HepG2 (cell line): Measurements from ENCODE around the gene CCDC178. TPM values are rescaled to one million over a fixed set of nuclear protein-coding genes. Genes with fewer than 3 reads are reported as not detected.
A peak's percentile ranks its signal among the peaks of the same experiment; 100 is the strongest.

ENCODE experiments used
- BRD4 ChIP-seq: sonication (generic); formaldehyde crosslinking; IDR thresholded peaks from 2 replicates; pipeline ENCODE4 v1.4.0; 2020; ENCODE audit warnings: missing genetic modification reagents
- MATR3 ChIP-seq: sonication (generic); formaldehyde crosslinking; IDR thresholded peaks from 2 replicates; pipeline ENCODE4 v1.4.0; 2020; ENCODE audit warnings: missing genetic modification reagents
- MTA1 ChIP-seq: sonication (generic); formaldehyde crosslinking; IDR thresholded peaks from 2 replicates; pipeline ENCODE4 v1.4.0; 2020; ENCODE audit warnings: missing genetic modification reagents, mild to moderate bottlenecking, borderline replicate concordance
- NCOA5 ChIP-seq: sonication (generic); formaldehyde crosslinking; IDR thresholded peaks from 2 replicates; pipeline ENCODE4 v1.4.0; 2020; ENCODE audit warnings: missing genetic modification reagents
- NFE2L1 ChIP-seq: sonication (generic); formaldehyde crosslinking; IDR thresholded peaks from 2 replicates; pipeline ENCODE4 v1.4.0; 2020; ENCODE audit warnings: missing genetic modification reagents, mild to moderate bottlenecking, borderline replicate concordance
- NR3C1 ChIP-seq: sonication (generic); formaldehyde crosslinking; IDR thresholded peaks from 2 replicates; pipeline ENCODE4 v1.4.0; 2020; ENCODE audit warnings: missing genetic modification reagents
- POLR2G ChIP-seq: fragments of 200-400 bp; formaldehyde crosslinking; IDR thresholded peaks from 2 replicates; pipeline ENCODE4 v1.6.1; 2018; ENCODE audit warnings: mild to moderate bottlenecking, low read depth, low read length, moderate library complexity
- RFX3 ChIP-seq: IDR thresholded peaks from 2 replicates; pipeline ENCODE4 v1.6.1; 2016; ENCODE audit warnings: missing biosample characterization, missing genetic modification reagents
- SATB2 ChIP-seq: sonication (generic); formaldehyde crosslinking; IDR thresholded peaks from 2 replicates; pipeline ENCODE4 v1.5.0; 2020; ENCODE audit warnings: missing genetic modification reagents
- TAF15 ChIP-seq: fragments of 200-400 bp; formaldehyde crosslinking; IDR thresholded peaks from one replicate; pipeline ENCODE4 v1.6.1; 2018; ENCODE audit warnings: mild to moderate bottlenecking, low read depth, low read length; ENCODE audit not compliant: poor library complexity, severe bottlenecking
- TBX2 ChIP-seq: sonication (generic); formaldehyde crosslinking; IDR thresholded peaks from 2 replicates; pipeline ENCODE4 v1.5.0; 2020; ENCODE audit warnings: missing genetic modification reagents, mild to moderate bottlenecking, borderline replicate concordance
- ZMYM2 ChIP-seq: sonication (generic); formaldehyde crosslinking; IDR thresholded peaks from 2 replicates; pipeline ENCODE4 v1.8.0; 2022; ENCODE audit warnings: mild to moderate bottlenecking, missing genetic modification reagents
- ZNF441 ChIP-seq: sonication (generic); formaldehyde crosslinking; IDR thresholded peaks from 2 replicates; pipeline ENCODE4 v1.7.0; 2021; ENCODE audit warnings: missing genetic modification reagents, borderline replicate concordance
- polyA plus RNA-seq, 8 experiments: library from polyadenylated mRNA; depleted of rRNA in 3 of 8; stranded (reverse) in 7 of 8; unstranded in 1 of 8; fragments of >200 nt; fragmentation: Illumina TruSeq in 4 of 8; extraction: Trizol in 4 of 8; gene quantifications; 2 replicates each; pipeline versions ENCODE4 v1.2.1 to v1.2.3, GENCODE V29; 2011 to 2016; ENCODE audit warnings: low read depth in 4 of 8, missing spikeins in 1 of 8, mixed read lengths in 1 of 8; ENCODE audit not compliant: insufficient read depth in 1 of 8
- total RNA-seq, 5 experiments: library from RNA; depleted of rRNA; stranded (reverse); fragments of >200 nt; fragmentation: Illumina TruSeq; extraction: Trizol; gene quantifications; 2 replicates each; pipeline ENCODE4 v1.2.3, GENCODE V29; 2016; ENCODE audit warnings: low read depth in 1 of 5
- TF ChIP-seq, protein P1 (sequence below): sonication (generic); formaldehyde crosslinking; IDR thresholded peaks from 2 replicates; pipeline ENCODE4 v1.5.1; 2020; ENCODE audit warnings: mild to moderate bottlenecking, missing genetic modification reagents, moderate library complexity
- TF ChIP-seq, protein P2 (sequence below): IDR thresholded peaks from 2 replicates; pipeline ENCODE4 v1.6.1; 2016; ENCODE audit warnings: low read depth
- TF ChIP-seq, protein P3 (sequence below): sonication (generic); formaldehyde crosslinking; IDR thresholded peaks from 2 replicates; pipeline ENCODE4 v1.4.0; 2020; ENCODE audit warnings: missing genetic modification reagents, borderline replicate concordance
- TF ChIP-seq, protein P4 (sequence below): sonication (generic); formaldehyde crosslinking; IDR thresholded peaks from 2 replicates; pipeline ENCODE4 v1.4.0; 2020; ENCODE audit warnings: missing genetic modification reagents

The CCDC178 gene
- total and polyA plus RNA-seq, 2 of the 13 experiments (the other 11 are each of a cell fraction or from before 2014, with no cell fraction given), result not detected

DNA sequence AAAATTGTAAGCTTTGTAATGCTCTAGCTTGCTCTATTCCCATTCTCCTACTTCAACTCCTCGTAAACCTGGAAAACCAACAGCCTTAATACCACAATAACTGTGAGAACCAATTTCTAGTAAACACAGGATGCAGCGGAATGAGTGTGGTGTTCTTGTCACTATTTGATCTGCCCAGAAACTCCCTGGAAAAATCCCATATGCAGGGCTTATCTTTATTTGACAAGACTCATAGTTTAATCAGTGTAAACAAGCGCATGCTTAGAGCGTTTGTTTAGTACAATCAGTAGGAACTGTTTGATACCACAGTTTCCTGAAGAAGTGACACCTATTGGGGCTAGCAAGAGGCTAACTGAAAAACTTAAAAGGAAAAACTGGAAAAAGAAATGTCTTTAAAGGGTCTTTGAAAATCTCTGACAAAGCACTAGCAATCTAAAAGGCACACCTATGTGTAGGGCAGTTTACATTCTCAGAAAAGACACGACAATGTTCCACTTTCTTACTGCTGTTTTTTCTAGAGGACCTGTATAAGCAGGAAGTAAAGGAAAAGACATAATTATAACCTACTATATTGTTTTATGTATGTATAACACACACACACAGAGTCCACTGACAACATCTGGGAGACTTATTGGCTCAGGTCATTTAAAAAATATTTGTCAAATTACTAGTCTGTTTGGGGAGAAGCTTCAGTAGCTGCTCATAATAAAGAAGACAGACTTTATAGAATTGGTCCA lies 426.3 kb downstream of the CCDC178 start (continued):
- no peak for TF ChIP-seq RFX3 (CRISPR knock-in tag)
- TF ChIP-seq BRD4 (CRISPR knock-in tag), result no peak
- no peak for TF ChIP-seq NFE2L1
- TF ChIP-seq ZMYM2 (CRISPR knock-in tag), result no peak
- TF ChIP-seq, protein P1, sequence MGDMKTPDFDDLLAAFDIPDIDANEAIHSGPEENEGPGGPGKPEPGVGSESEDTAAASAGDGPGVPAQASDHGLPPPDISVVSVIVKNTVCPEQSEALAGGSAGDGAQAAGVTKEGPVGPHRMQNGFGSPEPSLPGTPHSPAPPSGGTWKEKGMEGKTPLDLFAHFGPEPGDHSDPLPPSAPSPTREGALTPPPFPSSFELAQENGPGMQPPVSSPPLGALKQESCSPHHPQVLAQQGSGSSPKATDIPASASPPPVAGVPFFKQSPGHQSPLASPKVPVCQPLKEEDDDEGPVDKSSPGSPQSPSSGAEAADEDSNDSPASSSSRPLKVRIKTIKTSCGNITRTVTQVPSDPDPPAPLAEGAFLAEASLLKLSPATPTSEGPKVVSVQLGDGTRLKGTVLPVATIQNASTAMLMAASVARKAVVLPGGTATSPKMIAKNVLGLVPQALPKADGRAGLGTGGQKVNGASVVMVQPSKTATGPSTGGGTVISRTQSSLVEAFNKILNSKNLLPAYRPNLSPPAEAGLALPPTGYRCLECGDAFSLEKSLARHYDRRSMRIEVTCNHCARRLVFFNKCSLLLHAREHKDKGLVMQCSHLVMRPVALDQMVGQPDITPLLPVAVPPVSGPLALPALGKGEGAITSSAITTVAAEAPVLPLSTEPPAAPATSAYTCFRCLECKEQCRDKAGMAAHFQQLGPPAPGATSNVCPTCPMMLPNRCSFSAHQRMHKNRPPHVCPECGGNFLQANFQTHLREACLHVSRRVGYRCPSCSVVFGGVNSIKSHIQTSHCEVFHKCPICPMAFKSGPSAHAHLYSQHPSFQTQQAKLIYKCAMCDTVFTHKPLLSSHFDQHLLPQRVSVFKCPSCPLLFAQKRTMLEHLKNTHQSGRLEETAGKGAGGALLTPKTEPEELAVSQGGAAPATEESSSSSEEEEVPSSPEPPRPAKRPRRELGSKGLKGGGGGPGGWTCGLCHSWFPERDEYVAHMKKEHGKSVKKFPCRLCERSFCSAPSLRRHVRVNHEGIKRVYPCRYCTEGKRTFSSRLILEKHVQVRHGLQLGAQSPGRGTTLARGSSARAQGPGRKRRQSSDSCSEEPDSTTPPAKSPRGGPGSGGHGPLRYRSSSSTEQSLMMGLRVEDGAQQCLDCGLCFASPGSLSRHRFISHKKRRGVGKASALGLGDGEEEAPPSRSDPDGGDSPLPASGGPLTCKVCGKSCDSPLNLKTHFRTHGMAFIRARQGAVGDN (CRISPR knock-in tag), result no peak
- TF ChIP-seq POLR2G, result no peak
- TF ChIP-seq ZNF441 (CRISPR knock-in tag), result no peak
- TF ChIP-seq, protein P2, sequence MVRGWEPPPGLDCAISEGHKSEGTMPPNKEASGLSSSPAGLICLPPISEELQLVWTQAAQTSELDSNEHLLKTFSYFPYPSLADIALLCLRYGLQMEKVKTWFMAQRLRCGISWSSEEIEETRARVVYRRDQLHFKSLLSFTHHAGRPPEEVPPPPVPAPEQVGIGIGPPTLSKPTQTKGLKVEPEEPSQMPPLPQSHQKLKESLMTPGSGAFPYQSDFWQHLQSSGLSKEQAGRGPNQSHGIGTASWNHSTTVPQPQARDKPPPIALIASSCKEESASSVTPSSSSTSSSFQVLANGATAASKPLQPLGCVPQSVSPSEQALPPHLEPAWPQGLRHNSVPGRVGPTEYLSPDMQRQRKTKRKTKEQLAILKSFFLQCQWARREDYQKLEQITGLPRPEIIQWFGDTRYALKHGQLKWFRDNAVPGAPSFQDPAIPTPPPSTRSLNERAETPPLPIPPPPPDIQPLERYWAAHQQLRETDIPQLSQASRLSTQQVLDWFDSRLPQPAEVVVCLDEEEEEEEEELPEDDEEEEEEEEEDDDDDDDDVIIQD (CRISPR knock-in tag), result no peak
- TF ChIP-seq MTA1, result no peak
- no peak for TF ChIP-seq NCOA5 (CRISPR knock-in tag)
- TF ChIP-seq, protein P3, sequence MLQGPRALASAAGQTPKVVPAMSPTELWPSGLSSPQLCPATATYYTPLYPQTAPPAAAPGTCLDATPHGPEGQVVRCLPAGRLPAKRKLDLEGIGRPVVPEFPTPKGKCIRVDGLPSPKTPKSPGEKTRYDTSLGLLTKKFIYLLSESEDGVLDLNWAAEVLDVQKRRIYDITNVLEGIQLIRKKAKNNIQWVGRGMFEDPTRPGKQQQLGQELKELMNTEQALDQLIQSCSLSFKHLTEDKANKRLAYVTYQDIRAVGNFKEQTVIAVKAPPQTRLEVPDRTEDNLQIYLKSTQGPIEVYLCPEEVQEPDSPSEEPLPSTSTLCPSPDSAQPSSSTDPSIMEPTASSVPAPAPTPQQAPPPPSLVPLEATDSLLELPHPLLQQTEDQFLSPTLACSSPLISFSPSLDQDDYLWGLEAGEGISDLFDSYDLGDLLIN, result no peak
- 0 out of 2 replicates have a peak, but pooled peaks have one; percentile 38 for TF ChIP-seq TBX2 (CRISPR knock-in tag)
- no peak for TF ChIP-seq TAF15
- no peak for TF ChIP-seq SATB2 (CRISPR knock-in tag)
- TF ChIP-seq, protein P4, sequence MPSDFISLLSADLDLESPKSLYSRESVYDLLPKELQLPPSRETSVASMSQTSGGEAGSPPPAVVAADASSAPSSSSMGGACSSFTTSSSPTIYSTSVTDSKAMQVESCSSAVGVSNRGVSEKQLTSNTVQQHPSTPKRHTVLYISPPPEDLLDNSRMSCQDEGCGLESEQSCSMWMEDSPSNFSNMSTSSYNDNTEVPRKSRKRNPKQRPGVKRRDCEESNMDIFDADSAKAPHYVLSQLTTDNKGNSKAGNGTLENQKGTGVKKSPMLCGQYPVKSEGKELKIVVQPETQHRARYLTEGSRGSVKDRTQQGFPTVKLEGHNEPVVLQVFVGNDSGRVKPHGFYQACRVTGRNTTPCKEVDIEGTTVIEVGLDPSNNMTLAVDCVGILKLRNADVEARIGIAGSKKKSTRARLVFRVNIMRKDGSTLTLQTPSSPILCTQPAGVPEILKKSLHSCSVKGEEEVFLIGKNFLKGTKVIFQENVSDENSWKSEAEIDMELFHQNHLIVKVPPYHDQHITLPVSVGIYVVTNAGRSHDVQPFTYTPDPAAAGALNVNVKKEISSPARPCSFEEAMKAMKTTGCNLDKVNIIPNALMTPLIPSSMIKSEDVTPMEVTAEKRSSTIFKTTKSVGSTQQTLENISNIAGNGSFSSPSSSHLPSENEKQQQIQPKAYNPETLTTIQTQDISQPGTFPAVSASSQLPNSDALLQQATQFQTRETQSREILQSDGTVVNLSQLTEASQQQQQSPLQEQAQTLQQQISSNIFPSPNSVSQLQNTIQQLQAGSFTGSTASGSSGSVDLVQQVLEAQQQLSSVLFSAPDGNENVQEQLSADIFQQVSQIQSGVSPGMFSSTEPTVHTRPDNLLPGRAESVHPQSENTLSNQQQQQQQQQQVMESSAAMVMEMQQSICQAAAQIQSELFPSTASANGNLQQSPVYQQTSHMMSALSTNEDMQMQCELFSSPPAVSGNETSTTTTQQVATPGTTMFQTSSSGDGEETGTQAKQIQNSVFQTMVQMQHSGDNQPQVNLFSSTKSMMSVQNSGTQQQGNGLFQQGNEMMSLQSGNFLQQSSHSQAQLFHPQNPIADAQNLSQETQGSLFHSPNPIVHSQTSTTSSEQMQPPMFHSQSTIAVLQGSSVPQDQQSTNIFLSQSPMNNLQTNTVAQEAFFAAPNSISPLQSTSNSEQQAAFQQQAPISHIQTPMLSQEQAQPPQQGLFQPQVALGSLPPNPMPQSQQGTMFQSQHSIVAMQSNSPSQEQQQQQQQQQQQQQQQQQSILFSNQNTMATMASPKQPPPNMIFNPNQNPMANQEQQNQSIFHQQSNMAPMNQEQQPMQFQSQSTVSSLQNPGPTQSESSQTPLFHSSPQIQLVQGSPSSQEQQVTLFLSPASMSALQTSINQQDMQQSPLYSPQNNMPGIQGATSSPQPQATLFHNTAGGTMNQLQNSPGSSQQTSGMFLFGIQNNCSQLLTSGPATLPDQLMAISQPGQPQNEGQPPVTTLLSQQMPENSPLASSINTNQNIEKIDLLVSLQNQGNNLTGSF (CRISPR knock-in tag), result no peak
- no peak for TF ChIP-seq NR3C1
- no peak for TF ChIP-seq MATR3
